ENCODE data around the gene CBFA2T3. TPM values are rescaled to one million over a fixed set of nuclear protein-coding genes. Genes with fewer than 3 reads are reported as not detected.
A peak's percentile ranks its signal among the peaks of the same experiment; 100 is the strongest.

CBFA2T3 gene
- total and polyA plus RNA-seq, 2 of the 8 experiments (the other 6 are each of a cell fraction or from before 2014, with no cell fraction given), result 0.51 to 1.3 TPM

DNA sequence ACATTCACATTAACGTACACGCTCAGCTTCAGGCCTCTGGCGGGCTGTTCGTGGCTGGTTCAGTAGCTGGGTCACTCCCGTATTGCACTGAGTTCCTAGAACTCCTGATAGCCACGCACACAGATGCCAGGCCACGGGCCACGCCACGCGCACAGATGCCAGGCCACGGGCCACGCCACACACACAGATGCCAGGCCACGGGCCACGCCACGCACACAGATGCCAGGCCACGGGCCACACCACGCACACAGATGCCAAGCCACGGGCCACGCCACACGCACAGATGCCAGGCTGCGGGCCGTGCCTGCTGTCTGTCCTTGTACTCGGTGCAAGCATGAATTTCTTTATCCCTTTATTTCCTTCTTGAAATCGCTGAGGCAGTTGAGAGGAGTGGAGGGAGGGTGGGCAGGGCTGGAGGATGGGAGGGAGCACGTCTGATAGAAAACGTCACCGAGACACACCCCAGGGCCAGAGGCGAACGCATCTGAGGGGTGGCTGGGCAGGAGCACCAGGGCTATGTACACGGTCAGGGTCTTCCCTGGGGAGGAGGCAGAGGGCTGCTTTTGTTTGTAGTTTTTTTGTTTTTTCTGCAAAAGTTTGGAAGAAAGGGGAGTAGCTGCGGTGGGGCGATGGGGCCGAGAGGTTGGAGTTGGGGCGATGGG, 101.9 kb downstream of the CBFA2T3 start:
- CTCF ChIA-PET (ENCODE audit: partially characterized antibody), result interaction anchor here (1.2 kb wide), 1 partner anchor 30 kb away, joined by 3 read pairs; no protein-coding TSS in a partner anchor
- no peak overlapping the region for H4K5ac ChIP-seq (ENCODE audit: insufficient read length, low read depth, low read length)
- H4K8ac ChIP-seq (ENCODE audit: extremely low read depth, insufficient read depth, low read length), result no peak overlapping the region
- no peak overlapping the region for H3K9ac ChIP-seq (replicated peaks in 1 of 4; ENCODE audit: extremely low read depth in 1 of 4, low read depth in 3 of 4, low read length in 3 of 4)
- no peaks in the 10 kb centered on the region for H3K79me1 ChIP-seq (ENCODE audit: low read depth, low read length)
- no peaks in the 10 kb centered on the region for H4K20me1 ChIP-seq (replicated peaks in 1 of 2; ENCODE audit: control insufficient read depth in 1 of 2, insufficient read depth in 2 of 2, low read length in 2 of 2)
- no peak overlapping the region for H3K4me2 ChIP-seq (ENCODE audit: insufficient read depth in 1 of 2, low read depth in 2 of 2, low read length in 2 of 2)
- no peak overlapping the region for H4K91ac ChIP-seq (replicated peaks; ENCODE audit: insufficient read length, low read length)
- no peak overlapping the region for H2BK12ac ChIP-seq (ENCODE audit: low read depth, low read length)
- H2BK120ac ChIP-seq (replicated peaks; ENCODE audit: low read depth, low read length), result no peak overlapping the region
- no peak for TF ChIP-seq POLR2A (IDR thresholded peaks at IDR 0.05; ENCODE audit: control extremely low read depth in 1 of 2, low read depth in 2 of 2, low read length in 2 of 2)
- no peak for TF ChIP-seq JUN (IDR thresholded peaks at IDR 0.05; ENCODE audit: low read depth, low read length)
- TF ChIP-seq SP4 (IDR thresholded peaks at IDR 0.05; ENCODE audit: low read length), result no peak
- no peak for TF ChIP-seq BACH1 (IDR thresholded peaks at IDR 0.05; ENCODE audit: low read length)
- TF ChIP-seq TCF12 (IDR thresholded peaks at IDR 0.05; ENCODE audit: low read depth, low read length), result no peak
- TF ChIP-seq, protein P1, sequence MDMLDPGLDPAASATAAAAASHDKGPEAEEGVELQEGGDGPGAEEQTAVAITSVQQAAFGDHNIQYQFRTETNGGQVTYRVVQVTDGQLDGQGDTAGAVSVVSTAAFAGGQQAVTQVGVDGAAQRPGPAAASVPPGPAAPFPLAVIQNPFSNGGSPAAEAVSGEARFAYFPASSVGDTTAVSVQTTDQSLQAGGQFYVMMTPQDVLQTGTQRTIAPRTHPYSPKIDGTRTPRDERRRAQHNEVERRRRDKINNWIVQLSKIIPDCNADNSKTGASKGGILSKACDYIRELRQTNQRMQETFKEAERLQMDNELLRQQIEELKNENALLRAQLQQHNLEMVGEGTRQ (IDR thresholded peaks at IDR 0.05; ENCODE audit: low read length), result no peak
- TF ChIP-seq NANOG (IDR thresholded peaks at IDR 0.05; ENCODE audit: insufficient read depth, low read depth, low read length, poor library complexity, severe bottlenecking), result no peak
- TF ChIP-seq SIX5 (IDR thresholded peaks at IDR 0.05; ENCODE audit: low read depth, low read length), result no peak
- TF ChIP-seq FOSL1 (IDR thresholded peaks at IDR 0.05; ENCODE audit: insufficient read depth, low read depth, low read length), result peak; percentile 89; the same call in 1 of the 2 replicates
- peak; percentile 99 for TF ChIP-seq EGR1 (IDR thresholded peaks at IDR 0.05; ENCODE audit: borderline replicate concordance, low read depth, low read length)
- no peak for TF ChIP-seq TBP (IDR thresholded peaks at IDR 0.05; ENCODE audit: low read depth, low read length)
- no peaks in the 10 kb centered on the region; a peak in 1 of 4 replicates for H3K9me3 ChIP-seq (ENCODE audit: insufficient read depth in 2 of 2, low read depth in 1 of 2, low read length in 1 of 2)
- no peak overlapping the region for H3K4ac ChIP-seq (replicated peaks; ENCODE audit: insufficient read length, low read depth, low read length)
- H3K4me1 ChIP-seq (replicated peaks in 1 of 4; ENCODE audit: control insufficient read depth in 3 of 4, insufficient read depth in 4 of 4, low read length in 3 of 4), result no peaks in the 10 kb centered on the region; a peak in 1 of 7 replicates
- no peak overlapping the region for H2AK5ac ChIP-seq (ENCODE audit: low read depth, low read length)
- H2BK20ac ChIP-seq (ENCODE audit: low read length), result no peak overlapping the region
- H3K27me3 ChIP-seq (replicated peaks in 1 of 4; ENCODE audit: control insufficient read depth in 3 of 4, extremely low read depth in 1 of 4, insufficient read depth in 3 of 4, low read length in 3 of 4), result no peaks in the 10 kb centered on the region
- H3K79me2 ChIP-seq (ENCODE audit: control insufficient read depth in 1 of 2, insufficient read depth in 2 of 2, low read length in 2 of 2), result no peaks in the 10 kb centered on the region
- no peaks in the 10 kb centered on the region for H3K23me2 ChIP-seq (ENCODE audit: low read depth, low read length)
- no peak overlapping the region for H3K27ac ChIP-seq (ENCODE audit: low read depth, low read length)
- H2BK5ac ChIP-seq (ENCODE audit: low read depth, low read length), result no peak overlapping the region
- H3K18ac ChIP-seq (ENCODE audit: extremely low read depth, low read length), result no peak overlapping the region
- H3K36me3 ChIP-seq (ENCODE audit: control insufficient read depth in 2 of 4, insufficient read depth in 4 of 4, low read length in 3 of 4), result no peaks in the 10 kb centered on the region
- H3K4me3 ChIP-seq (ENCODE audit: extremely low read depth in 1 of 4, insufficient read depth in 2 of 4, low read depth in 3 of 4, low read length in 4 of 4), result no peak overlapping the region
- 86% methylated on average over 29 of the region's 34 CpGs; no CpG with 5 or more reads in 1 of the 2 experiments for WGBS, 2 experiments (ENCODE audit: extremely low coverage in 1 of 2, insufficient coverage in 1 of 2, insufficient read length in 1 of 2, insufficient replicate concordance in 2 of 2, low coverage in 1 of 2, low lambda C conversion rate in 2 of 2, missing lambda C conversion rate in 1 of 2)
- no peak for DNase-seq (ENCODE audit: low read depth in 1 of 2, low spot score in 2 of 2)
- no peak for FAIRE-seq
- no peak overlapping the region for H3K23ac ChIP-seq (ENCODE audit: insufficient read length)
- H3K56ac ChIP-seq (replicated peaks; ENCODE audit: insufficient read length, low read depth, low read length), result no peak overlapping the region
- H2AFZ ChIP-seq (ENCODE audit: low read length), result no peak overlapping the region
- no peak overlapping the region for H2BK15ac ChIP-seq (ENCODE audit: low read length)
- POLR2A ChIA-PET (ENCODE audit: partially characterized antibody), result interaction anchor here (2.1 kb wide), 1 partner anchor 17 kb away, joined by 8 read pairs; no protein-coding TSS in a partner anchor
- no peak overlapping the region for H3K14ac ChIP-seq (ENCODE audit: insufficient read length)
